Endodermal cell (in vitro differentiated cells): ENCODE measurements around the gene SRL. TPM values are rescaled to one million over a fixed set of nuclear protein-coding genes. Genes with fewer than 3 reads are reported as not detected.

Experiments used
- DNase-seq: peaks from one replicate; pipeline ENCODE4 v3.0.0-alpha.2; 2017
- H3K27ac ChIP-seq: 2 replicates; pipeline ENCODE4 v1.5.1; 2013; ENCODE audit warnings: mild to moderate bottlenecking, low read depth, low read length, moderate library complexity
- H3K27me3 ChIP-seq: 2 replicates; pipeline ENCODE4 v1.6.1; 2013; ENCODE audit warnings: mild to moderate bottlenecking, low read length, moderate library complexity; ENCODE audit not compliant: insufficient read depth, control insufficient read depth, poor library complexity, severe bottlenecking
- H3K36me3 ChIP-seq: 2 replicates; pipeline ENCODE4 v1.7.0; 2013; ENCODE audit warnings: mild to moderate bottlenecking, low read length, moderate library complexity; ENCODE audit not compliant: control insufficient read depth, insufficient read depth
- H3K4me1 ChIP-seq: one replicate; pipeline ENCODE4 v1.7.0; 2013; ENCODE audit warnings: low read length; ENCODE audit not compliant: control insufficient read depth, insufficient read depth
- H3K4me3 ChIP-seq: 2 replicates; pipeline ENCODE4 v1.5.1; 2013; ENCODE audit warnings: mild to moderate bottlenecking, low read length, moderate library complexity
- H3K9ac ChIP-seq: 2 replicates; pipeline ENCODE4 v1.6.1; 2013; ENCODE audit warnings: mild to moderate bottlenecking, low read length, moderate library complexity; ENCODE audit not compliant: poor library complexity, severe bottlenecking; ENCODE audit errors: extremely low read depth
- H3K9me3 ChIP-seq: 2 replicates; pipeline ENCODE4 v1.6.1; 2013; ENCODE audit warnings: mild to moderate bottlenecking, low read length, moderate library complexity; ENCODE audit not compliant: control insufficient read depth
- H3K27ac Mint-ChIP-seq: 2 replicates; pipeline ENCODE4 v1.8.0; 2020; ENCODE audit warnings: mixed read lengths
- H3K27me3 Mint-ChIP-seq: 2 replicates; pipeline ENCODE4 v1.8.0; 2021; ENCODE audit warnings: mild to moderate bottlenecking, mixed read lengths; ENCODE audit not compliant: insufficient read depth
- H3K36me3 Mint-ChIP-seq: 2 replicates; pipeline ENCODE4 v1.8.0; 2020; ENCODE audit warnings: low read depth, mixed read lengths
- H3K4me1 Mint-ChIP-seq: 2 replicates; pipeline ENCODE4 v1.8.0; 2020; ENCODE audit warnings: mixed read lengths
- H3K4me3 Mint-ChIP-seq: 2 replicates; pipeline ENCODE4 v1.8.0; 2020; ENCODE audit warnings: mild to moderate bottlenecking, moderate library complexity, mixed read lengths
- H3K9me3 Mint-ChIP-seq: 2 replicates; pipeline ENCODE4 v1.8.0; 2020; ENCODE audit warnings: mild to moderate bottlenecking, mixed read lengths
- CTCF ChIP-seq: fragments of 200-600 bp; sonication (generic); conservative IDR thresholded peaks from 2 replicates; pipeline ENCODE4 v1.5.0; 2021; ENCODE audit warnings: antibody characterized with exemption, mild to moderate bottlenecking
- WGBS, 2 experiments: methylation state at CpG; one replicate each; pipeline versions ENCODE4 v1.1.5 to v1.1.7; 2013; ENCODE audit warnings: missing lambda C conversion rate in 2 of 2, mixed read lengths in 1 of 2; ENCODE audit not compliant: insufficient coverage in 1 of 2, insufficient read length in 1 of 2; 5-methylcytosine and 5-hydroxymethylcytosine counted together
- total RNA-seq, 2 donors: library from RNA; stranded (reverse); fragmentation: NEBNext Ultra II Directional in 1 of 2; extraction: Animal tissue kit (Norgen Biotek cat#: 25700) in 1 of 2; gene quantifications; 2 replicates in 1 of 2; 3 replicates in 1 of 2; pipeline ENCODE4 v1.2.1, GENCODE V29; 2021

Gene SRL
- total RNA-seq, 2 donors from 2014 or later = not detected

DNA sequence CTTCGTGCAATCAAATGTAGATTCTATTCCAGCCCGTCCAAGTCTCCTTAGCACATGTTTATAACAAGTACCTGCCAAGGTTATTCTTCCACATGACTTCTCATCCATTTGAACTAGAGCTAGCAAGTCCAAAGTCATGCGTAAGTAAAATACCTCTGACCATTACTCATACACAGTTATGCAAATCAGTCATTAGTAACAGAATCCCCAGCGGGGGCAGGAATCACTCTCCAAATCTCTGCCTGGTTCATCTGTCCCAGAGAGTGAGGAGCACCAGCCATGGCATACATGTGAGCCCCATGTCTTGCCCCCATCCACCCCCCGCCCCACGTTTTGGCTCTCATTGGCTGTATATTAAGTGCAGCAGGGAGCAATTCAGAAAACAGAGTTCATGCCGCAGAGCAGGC lies 27.7 kb downstream of the SRL start:
- 78% methylated on average over 5 to 7 of the region's 7 CpGs for WGBS, 2 experiments
- H3K27me3 ChIP-seq = peaks cover 19% of the 10 kb centered on the region
- H3K27ac Mint-ChIP-seq = no peak overlapping the region

GRCh38 chr16:4213737-4214136 lies 28.1 kb downstream of the SRL start:
- no peaks in the 10 kb centered on the region for H3K9me3 ChIP-seq
- peaks cover 8% of the 10 kb centered on the region for H3K4me1 ChIP-seq
- Mint-ChIP-seq H3K36me3 (no peaks in the 10 kb centered on the region), H3K4me1 (peaks cover 16% of the 10 kb centered on the region), H3K27me3 (peaks cover 37% of the 10 kb centered on the region), H3K27ac (no peak overlapping the region), H3K9me3 (no peaks in the 10 kb centered on the region), H3K4me3 (no peak overlapping the region)
- no peaks in the 10 kb centered on the region for H3K36me3 ChIP-seq
- no peak overlapping the region for H3K27ac ChIP-seq
- TF ChIP-seq CTCF = no peak
- peaks cover 22% of the 10 kb centered on the region for H3K27me3 ChIP-seq
- DNase-seq = no peak
- WGBS, 2 experiments = 69 to 75% methylated on average over 6 of the region's 6 CpGs
- H3K9ac ChIP-seq = no peak overlapping the region
- no peak overlapping the region for H3K4me3 ChIP-seq

More for the DNA sequence above, 27.7 kb downstream of the SRL start:
- Histone ChIP-seq H3K9ac (no peak overlapping the region), H3K4me1 (peaks cover 8% of the 10 kb centered on the region), H3K36me3 (no peaks in the 10 kb centered on the region), H3K9me3 (no peaks in the 10 kb centered on the region), H3K4me3 (no peak overlapping the region), H3K27ac (no peak overlapping the region)
- H3K9me3 Mint-ChIP-seq = no peaks in the 10 kb centered on the region
- TF ChIP-seq CTCF = no peak
- no peak for DNase-seq
- peaks cover 16% of the 10 kb centered on the region for H3K4me1 Mint-ChIP-seq
- peaks cover 36% of the 10 kb centered on the region for H3K27me3 Mint-ChIP-seq
- no peaks in the 10 kb centered on the region for H3K36me3 Mint-ChIP-seq
- no peak overlapping the region for H3K4me3 Mint-ChIP-seq

DNA sequence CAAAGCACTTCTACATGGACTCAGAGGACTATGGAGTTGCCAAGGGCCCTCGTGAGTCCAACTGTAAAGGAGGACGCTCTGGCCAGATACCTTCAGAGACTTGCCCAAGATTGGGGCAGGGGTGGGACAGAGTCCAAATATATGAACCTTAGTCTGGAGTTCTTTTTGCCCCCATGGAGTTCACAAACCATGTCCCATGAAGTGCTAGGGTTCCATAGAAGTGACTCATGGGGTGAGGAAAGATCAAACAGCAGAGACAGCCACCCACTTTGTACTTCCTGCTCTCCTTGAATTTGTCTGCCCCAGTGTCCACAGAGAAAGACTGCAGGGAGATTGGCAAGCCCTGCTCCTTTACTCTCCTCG lies 29.0 kb downstream of the SRL start:
- Histone ChIP-seq H3K4me1 (peaks cover 5% of the 10 kb centered on the region), H3K9me3 (no peaks in the 10 kb centered on the region), H3K36me3 (no peaks in the 10 kb centered on the region), H3K9ac (no peak overlapping the region), H3K4me3 (no peak overlapping the region), H3K27me3 (peaks cover 24% of the 10 kb centered on the region), H3K27ac (no peak overlapping the region)
- Mint-ChIP-seq H3K27ac (no peak overlapping the region), H3K9me3 (no peaks in the 10 kb centered on the region), H3K4me1 (peaks cover 15% of the 10 kb centered on the region), H3K36me3 (no peaks in the 10 kb centered on the region), H3K4me3 (no peak overlapping the region), H3K27me3 (peaks cover 45% of the 10 kb centered on the region)
- TF ChIP-seq CTCF = no peak
- no peak for DNase-seq
- WGBS, 2 experiments = 94 to 100% methylated on average over 1 to 3 of the region's 3 CpGs
